Colonic mucosa (tissue), 4 donors: ENCODE data around the gene ESCO1. TPM values are rescaled to one million over a fixed set of nuclear protein-coding genes. Genes with fewer than 3 reads are reported as not detected.
"Not testable (repeated sequence)": the region's sequence is repeated elsewhere in the genome, so short reads cannot be mapped to it uniquely, and the experiment has no call there.

Experiments used
- DNase-seq: peaks from one replicate; pipeline ENCODE4 v3.0.0-alpha.2; 2020
- H3K27ac ChIP-seq: fragments of 200-600 bp; one replicate; pipeline ENCODE4 v1.8.0; 2021
- H3K27me3 ChIP-seq: fragments of 200-600 bp; one replicate; pipeline ENCODE4 v1.8.0; 2021
- H3K36me3 ChIP-seq: fragments of 200-600 bp; one replicate; pipeline ENCODE4 v1.8.0; 2021
- H3K4me1 ChIP-seq: fragments of 200-600 bp; one replicate; pipeline ENCODE4 v1.8.0; 2021; ENCODE audit warnings: mild to moderate bottlenecking
- H3K4me3 ChIP-seq: fragments of 200-600 bp; one replicate; pipeline ENCODE4 v1.8.0; 2021
- H3K9ac ChIP-seq, 2 donors: one replicate each; pipeline ENCODE4 v1.7.0; 2013; ENCODE audit warnings: control low read depth in 2 of 2, low read depth in 2 of 2, low read length in 2 of 2
- H3K9me3 ChIP-seq: fragments of 200-600 bp; one replicate; pipeline ENCODE4 v1.8.0; 2021
- CTCF ChIP-seq: fragments of 200-600 bp; IDR thresholded peaks from one replicate; pipeline ENCODE4 v1.8.0; 2022; ENCODE audit warnings: antibody characterized with exemption, mild to moderate bottlenecking
- intact Hi-C: fragments of 100-400 bp; cut with DNase I; formaldehyde crosslinking; loops from one replicate; pipeline ENCODE4 v1.14.1; 2022
- total RNA-seq, 2 donors: library from RNA; stranded (reverse); fragmentation: NEBNext Ultra II Directional in 1 of 2; extraction: Animal tissue kit (Norgen Biotek cat#: 25700) in 1 of 2; gene quantifications; one replicate each; pipeline ENCODE4 v1.2.1, GENCODE V29; 2021
- donor health status: healthy.
- donor health status: DM: no; HTN: no; CAD: no.
- donor health status: DM: no; HTN: no; CAD: no.

ESCO1 gene
- total RNA-seq, 2 donors from 2014 or later = 11.7 to 17.7 TPM

DNA sequence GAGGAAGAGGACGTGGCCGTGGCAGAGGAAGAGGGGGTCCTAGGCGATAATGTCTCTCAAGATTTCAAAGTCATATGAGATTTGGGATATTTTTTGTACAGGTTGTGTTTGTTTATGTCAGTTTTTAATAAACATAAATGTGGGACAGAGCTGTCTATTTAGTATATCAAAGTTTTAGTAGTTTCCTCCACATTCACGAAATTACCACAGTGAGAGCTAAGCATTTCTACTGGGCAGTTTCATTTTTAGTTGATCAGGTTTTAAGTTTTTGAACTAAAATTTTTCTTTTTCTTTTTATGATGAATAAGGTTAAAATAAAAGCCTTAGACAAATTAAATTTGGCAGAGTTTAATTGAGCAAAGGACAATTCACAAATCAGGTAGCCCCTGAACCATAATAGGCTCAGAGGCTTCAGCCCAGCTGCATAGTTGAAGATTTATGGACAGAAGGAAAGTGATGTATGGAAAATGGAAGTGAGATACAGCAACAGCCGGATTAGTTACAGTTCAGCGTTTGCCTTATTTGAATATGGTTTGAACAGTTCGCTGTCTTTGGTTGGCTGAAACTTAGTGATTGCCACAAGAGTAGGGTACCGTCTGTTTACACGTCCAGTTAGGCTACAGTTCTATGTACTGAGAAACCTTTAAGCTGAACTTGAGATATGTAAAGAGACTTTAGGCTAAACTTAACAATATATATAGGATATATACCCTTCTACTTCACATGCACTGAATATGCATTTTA is 28.8 kb upstream of the ESCO1 start:
- H3K36me3 ChIP-seq = peaks cover 6% of the 10 kb centered on the region
- no peak for TF ChIP-seq CTCF
- no peak for DNase-seq
- no peaks in the 10 kb centered on the region for H3K4me1 ChIP-seq
- intact Hi-C loops = no loop called here
- H3K27me3 ChIP-seq = no peaks in the 10 kb centered on the region
- H3K9me3 ChIP-seq = no peaks in the 10 kb centered on the region
- H3K9ac ChIP-seq = no peak overlapping the region
- no peak overlapping the region for H3K4me3 ChIP-seq
- no peak overlapping the region for H3K27ac ChIP-seq

GRCh38 chr18:21621640-21622039 is 21.1 kb upstream of the ESCO1 start:
- peaks cover 16% of the 10 kb centered on the region for H3K36me3 ChIP-seq
- H3K9me3 ChIP-seq, H3K4me1 ChIP-seq, intact Hi-C loops, H3K4me3 ChIP-seq, H3K27ac ChIP-seq, H3K27me3 ChIP-seq, H3K9ac ChIP-seq, DNase-seq: not testable (repeated sequence)

- intact Hi-C loops = loop anchor here (5.0 kb wide), 1 partner anchor 130 kb away; the partner anchor contains the start of gene MIB1
- TF ChIP-seq CTCF = peak; percentile 83
- no peaks in the 10 kb centered on the region for H3K36me3 ChIP-seq
Measured at GRCh38 chr18:21612125-21613039, 11.9 kb upstream of the ESCO1 start, which contains the start of gene SNRPD1. Gene SNRPD1, plus strand, starts transcription at chr18:21612314. Its CDS starts 116 bp downstream, at chr18:21612430.

DNA sequence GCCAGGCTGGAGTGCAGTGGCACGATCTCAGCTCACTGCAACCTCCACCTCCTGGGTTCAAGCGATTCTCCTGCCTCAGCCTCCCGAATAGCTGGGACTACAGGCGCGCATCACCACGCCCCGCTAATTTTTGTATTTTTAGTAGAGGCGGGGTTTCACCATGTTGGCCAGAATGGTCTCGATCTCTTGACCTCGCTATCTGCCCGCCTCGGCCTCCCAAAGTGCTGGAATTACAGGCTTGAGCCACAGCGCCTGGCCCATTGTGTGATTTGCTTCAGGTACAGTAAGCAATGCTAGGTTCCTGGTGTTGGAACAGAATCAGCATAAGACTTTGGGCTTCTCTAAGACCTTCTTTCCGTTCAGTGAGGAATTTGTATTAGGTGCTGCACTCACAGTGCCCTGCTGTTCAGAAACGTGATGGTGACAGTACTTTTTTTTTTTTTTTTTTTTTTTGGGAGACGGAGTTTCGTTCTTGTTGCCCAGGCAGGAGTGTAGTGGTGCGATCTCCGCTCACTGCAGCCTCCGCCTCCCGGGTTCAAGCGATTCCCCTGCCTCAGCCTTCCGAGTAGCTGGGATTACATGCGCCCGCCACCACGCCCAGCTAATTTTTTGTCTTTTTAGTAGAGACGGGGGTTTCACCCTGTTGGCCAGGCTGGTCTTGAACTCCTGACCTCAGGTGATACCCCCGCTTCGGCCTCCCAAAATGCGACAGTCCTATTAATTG is 11.1 kb upstream of the ESCO1 start:
- Histone ChIP-seq H3K9ac (peak overlapping the region in 1 of 2 donors; percentile 75), H3K4me3 (peak overlapping the region; percentile 72), H3K27ac (peak overlapping the region; percentile 82)
- H3K4me1 ChIP-seq, H3K9me3 ChIP-seq, H3K27me3 ChIP-seq, DNase-seq, H3K36me3 ChIP-seq: not testable (repeated sequence)
- intact Hi-C loops = loop anchor here (5.0 kb wide), 1 partner anchor 131 kb away; the partner anchor contains the start of gene MIB1

More at GRCh38 chr18:21612125-21613039, 11.9 kb upstream of the ESCO1 start, which contains the start of gene SNRPD1:
- Histone ChIP-seq H3K27me3 (no peaks in the 10 kb centered on the region), H3K4me1 (no peaks in the 10 kb centered on the region), H3K27ac (peak within 1 kb of the TSS; percentile 82), H3K4me3 (peak within 1 kb of the TSS; percentile 72), H3K9me3 (no peaks in the 10 kb centered on the region), H3K9ac (peak within 1 kb of the TSS; percentile 75 to 89)
- DNase-seq = peak; percentile 92

DNA sequence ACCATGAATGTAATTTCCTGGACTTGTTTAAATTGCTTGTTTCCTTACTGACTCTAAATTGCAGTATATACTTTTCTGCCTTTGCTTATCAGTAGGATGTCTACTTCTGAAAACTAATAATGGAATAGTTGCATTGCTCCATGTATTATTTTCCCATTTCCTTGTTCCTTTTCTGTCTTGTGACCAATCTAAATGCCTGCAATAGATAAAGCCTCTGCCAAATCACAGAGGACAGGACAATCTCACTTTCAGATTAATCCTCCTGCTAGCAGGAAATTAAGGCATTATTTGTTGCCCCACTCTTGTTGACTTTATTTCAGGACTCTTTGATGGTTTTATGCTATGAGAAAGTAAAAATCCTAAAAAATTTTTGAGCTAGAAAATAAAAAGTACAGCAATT is 4.7 kb upstream of the ESCO1 start:
- no peaks in the 10 kb centered on the region for H3K4me1 ChIP-seq
- no peak for DNase-seq
- H3K27ac ChIP-seq = no peak overlapping the region
- no peak overlapping the region for H3K4me3 ChIP-seq
- intact Hi-C loops = no loop called here
- H3K9me3 ChIP-seq = no peaks in the 10 kb centered on the region
- H3K27me3 ChIP-seq = no peaks in the 10 kb centered on the region
- H3K36me3 ChIP-seq = no peaks in the 10 kb centered on the region
- no peak overlapping the region for H3K9ac ChIP-seq
- TF ChIP-seq CTCF = no peak

DNA sequence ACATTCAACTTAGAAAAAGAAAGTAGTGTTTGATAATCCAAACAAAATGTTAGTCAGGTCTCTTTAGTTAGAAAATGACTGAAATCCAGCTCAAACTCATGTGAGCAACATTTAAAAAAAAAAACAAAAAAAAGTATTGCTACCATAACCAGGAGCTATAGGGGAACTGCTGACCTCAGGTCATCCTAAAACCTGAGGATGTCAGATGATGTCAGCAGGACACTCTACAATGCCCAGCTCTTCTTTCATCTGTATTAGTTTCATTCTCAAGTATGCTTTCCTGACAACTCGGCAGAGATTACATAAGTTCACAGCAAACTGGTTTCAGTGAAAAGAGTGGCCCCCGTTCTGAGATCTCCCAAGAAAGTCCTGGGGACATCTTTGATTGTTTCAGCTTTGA is 4.2 kb upstream of the ESCO1 start:
- Histone ChIP-seq H3K9ac (no peak overlapping the region), H3K36me3 (no peaks in the 10 kb centered on the region), H3K9me3 (no peaks in the 10 kb centered on the region), H3K4me1 (no peaks in the 10 kb centered on the region), H3K4me3 (no peak overlapping the region), H3K27ac (no peak overlapping the region), H3K27me3 (no peaks in the 10 kb centered on the region)
- intact Hi-C loops = no loop called here
- TF ChIP-seq CTCF = no peak
- DNase-seq = no peak
